Neural cell (in vitro differentiated cells): ENCODE results near the gene F2. TPM values are rescaled to one million over a fixed set of nuclear protein-coding genes. Genes with fewer than 3 reads are reported as not detected.

Source experiments
- H2AFZ ChIP-seq: fragments of 200-600, 300-800 bp; sonication (generic), shearing (Covaris generic); 2 replicates; pipeline ENCODE4 v1.6.0; 2014; ENCODE audit warnings: low read depth, mild to moderate bottlenecking, antibody characterized with exemption, low read length, moderate library complexity
- H3F3A ChIP-seq: fragments of 200-600 bp; shearing (Covaris generic); 2 replicates; pipeline ENCODE4 v1.6.1; 2016; ENCODE audit warnings: mild to moderate bottlenecking, moderate library complexity, mixed read lengths, antibody characterized with exemption, low read length; ENCODE audit not compliant: insufficient read depth, poor library complexity, severe bottlenecking
- H3K27ac ChIP-seq: fragments of 200-600, 300-800 bp; sonication (generic), shearing (Covaris generic); 2 replicates; pipeline ENCODE4 v1.5.1; 2014; ENCODE audit warnings: mild to moderate bottlenecking, low read length, moderate library complexity
- H3K27me3 ChIP-seq: fragments of 300-800, 200-600 bp; sonication (generic), shearing (Covaris generic); 2 replicates; pipeline ENCODE4 v1.6.0; 2014; ENCODE audit warnings: mild to moderate bottlenecking, low read depth, low read length, moderate library complexity; ENCODE audit not compliant: insufficient read depth
- H3K36me3 ChIP-seq: fragments of 300-800, 200-600 bp; sonication (generic), shearing (Covaris generic); 2 replicates; pipeline ENCODE4 v1.5.1; 2014; ENCODE audit warnings: mild to moderate bottlenecking, antibody characterized with exemption, low read length, moderate library complexity; ENCODE audit not compliant: insufficient read depth
- H3K4me2 ChIP-seq: fragments of 300-800, 200-600 bp; sonication (generic), shearing (Covaris generic); 2 replicates; pipeline ENCODE4 v1.6.0; 2014; ENCODE audit warnings: mild to moderate bottlenecking, low read length
- H3K4me3 ChIP-seq: fragments of 300-800, 200-600 bp; sonication (generic), shearing (Covaris generic); 2 replicates; pipeline ENCODE4 v1.5.1; 2014; ENCODE audit warnings: mild to moderate bottlenecking, low read length, moderate library complexity
- H3K79me2 ChIP-seq: fragments of 200-600 bp; shearing (Covaris generic); replicated peaks from 2 replicates; pipeline ENCODE4 v1.6.0; 2014; ENCODE audit warnings: mild to moderate bottlenecking, low read length, moderate library complexity; ENCODE audit not compliant: insufficient read depth
- H3K9ac ChIP-seq: fragments of 300-800, 200-600 bp; sonication (generic), shearing (Covaris generic); 2 replicates; pipeline ENCODE4 v1.6.1; 2016; ENCODE audit warnings: mild to moderate bottlenecking, low read length, mixed read lengths
- H3K9me2 ChIP-seq: fragments of 200-600 bp; shearing (Covaris generic); 2 replicates; pipeline ENCODE4 v1.6.1; 2016; ENCODE audit warnings: mild to moderate bottlenecking, low read length, mixed read lengths; ENCODE audit not compliant: insufficient read depth
- H3K9me3 ChIP-seq: fragments of 200-600, 300-800 bp; sonication (generic), shearing (Covaris generic); 2 replicates; pipeline ENCODE4 v1.6.1; 2016; ENCODE audit warnings: mild to moderate bottlenecking, mixed run types, low read length, moderate library complexity, mixed read lengths
- H4K20me1 ChIP-seq: fragments of 200-600 bp; shearing (Covaris generic); 2 replicates; pipeline ENCODE4 v1.6.1; 2016; ENCODE audit warnings: mild to moderate bottlenecking, mixed run types; ENCODE audit not compliant: insufficient read depth
- EP300 ChIP-seq: fragments of 450-650 bp; conservative IDR thresholded peaks from 2 replicates; pipeline ENCODE4 v1.6.1; 2014; ENCODE audit warnings: antibody characterized with exemption, mild to moderate bottlenecking, moderate library complexity; ENCODE audit not compliant: poor library complexity, severe bottlenecking
- EZH2 ChIP-seq: fragments of 200-600, 300-800 bp; shearing (Covaris generic), sonication (generic); IDR thresholded peaks from 2 replicates; pipeline ENCODE4 v1.6.1; 2014; ENCODE audit warnings: antibody characterized with exemption, low read length, borderline replicate concordance, mild to moderate bottlenecking; ENCODE audit not compliant: insufficient read depth, poor library complexity, severe bottlenecking
- MXI1 ChIP-seq: fragments of 450-650 bp; conservative IDR thresholded peaks from 2 replicates; pipeline ENCODE4 v1.6.1; 2014; ENCODE audit warnings: antibody characterized with exemption, mild to moderate bottlenecking; ENCODE audit not compliant: poor library complexity, severe bottlenecking
- POLR2AphosphoS5 ChIP-seq: IDR thresholded peaks from 2 replicates; pipeline ENCODE4 v1.6.1; 2012
- RAD21 ChIP-seq: fragments of 450-650 bp; conservative IDR thresholded peaks from 2 replicates; pipeline ENCODE4 v1.6.1; 2014; ENCODE audit warnings: antibody characterized with exemption, mild to moderate bottlenecking, moderate library complexity
- SMC3 ChIP-seq: fragments of 450-650 bp; conservative IDR thresholded peaks from 2 replicates; pipeline ENCODE4 v1.6.1; 2014; ENCODE audit warnings: antibody characterized with exemption, mild to moderate bottlenecking, moderate library complexity; ENCODE audit not compliant: poor library complexity
- TAF1 ChIP-seq: IDR thresholded peaks from 2 replicates; pipeline ENCODE4 v1.6.1; 2012; ENCODE audit warnings: low read depth
- polyA plus RNA-seq: library from polyadenylated mRNA; depleted of rRNA; stranded (reverse); fragments of >200 nt; gene quantifications from 2 replicates; pipeline ENCODE4 v1.2.3, GENCODE V29; 2014
- TF ChIP-seq, protein P1 (sequence below): fragments of 450-650 bp; IDR thresholded peaks from 2 replicates; pipeline ENCODE4 v1.5.1; 2014; ENCODE audit warnings: antibody characterized with exemption, mild to moderate bottlenecking, moderate library complexity; ENCODE audit not compliant: poor library complexity, severe bottlenecking
- TF ChIP-seq, protein P2 (sequence below): IDR thresholded peaks from 2 replicates; pipeline ENCODE4 v1.6.1; 2012; ENCODE audit warnings: borderline replicate concordance

Gene F2
- polyA plus RNA-seq, 1 donor from 2014 or later: 0.94 TPM

GRCh38 chr11:46673713-46674462 lies 45.1 kb upstream of the F2 start (continued):
- TF ChIP-seq EP300: no peak

- H4K20me1 ChIP-seq: no peaks in the 10 kb centered on the region
- H3F3A ChIP-seq: no peaks in the 10 kb centered on the region
- no peaks in the 10 kb centered on the region for H3K9me2 ChIP-seq
- no peak overlapping the region for H2AFZ ChIP-seq
- no peak overlapping the region for H3K27ac ChIP-seq
- no peaks in the 10 kb centered on the region for H3K79me2 ChIP-seq
- no peaks in the 10 kb centered on the region for H3K36me3 ChIP-seq
- H3K4me2 ChIP-seq: no peak overlapping the region
- no peak overlapping the region for H3K9ac ChIP-seq
- no peak overlapping the region for H3K4me3 ChIP-seq
- no peaks in the 10 kb centered on the region for H3K27me3 ChIP-seq
- H3K9me3 ChIP-seq: no peaks in the 10 kb centered on the region
- TF ChIP-seq EZH2 (no peak), TAF1 (no peak), POLR2AphosphoS5 (no peak), SMC3 (no peak), MXI1 (no peak), RAD21 (no peak), EP300 (no peak)
- TF ChIP-seq, protein P1, sequence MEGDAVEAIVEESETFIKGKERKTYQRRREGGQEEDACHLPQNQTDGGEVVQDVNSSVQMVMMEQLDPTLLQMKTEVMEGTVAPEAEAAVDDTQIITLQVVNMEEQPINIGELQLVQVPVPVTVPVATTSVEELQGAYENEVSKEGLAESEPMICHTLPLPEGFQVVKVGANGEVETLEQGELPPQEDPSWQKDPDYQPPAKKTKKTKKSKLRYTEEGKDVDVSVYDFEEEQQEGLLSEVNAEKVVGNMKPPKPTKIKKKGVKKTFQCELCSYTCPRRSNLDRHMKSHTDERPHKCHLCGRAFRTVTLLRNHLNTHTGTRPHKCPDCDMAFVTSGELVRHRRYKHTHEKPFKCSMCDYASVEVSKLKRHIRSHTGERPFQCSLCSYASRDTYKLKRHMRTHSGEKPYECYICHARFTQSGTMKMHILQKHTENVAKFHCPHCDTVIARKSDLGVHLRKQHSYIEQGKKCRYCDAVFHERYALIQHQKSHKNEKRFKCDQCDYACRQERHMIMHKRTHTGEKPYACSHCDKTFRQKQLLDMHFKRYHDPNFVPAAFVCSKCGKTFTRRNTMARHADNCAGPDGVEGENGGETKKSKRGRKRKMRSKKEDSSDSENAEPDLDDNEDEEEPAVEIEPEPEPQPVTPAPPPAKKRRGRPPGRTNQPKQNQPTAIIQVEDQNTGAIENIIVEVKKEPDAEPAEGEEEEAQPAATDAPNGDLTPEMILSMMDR: no peak
- TF ChIP-seq, protein P2, sequence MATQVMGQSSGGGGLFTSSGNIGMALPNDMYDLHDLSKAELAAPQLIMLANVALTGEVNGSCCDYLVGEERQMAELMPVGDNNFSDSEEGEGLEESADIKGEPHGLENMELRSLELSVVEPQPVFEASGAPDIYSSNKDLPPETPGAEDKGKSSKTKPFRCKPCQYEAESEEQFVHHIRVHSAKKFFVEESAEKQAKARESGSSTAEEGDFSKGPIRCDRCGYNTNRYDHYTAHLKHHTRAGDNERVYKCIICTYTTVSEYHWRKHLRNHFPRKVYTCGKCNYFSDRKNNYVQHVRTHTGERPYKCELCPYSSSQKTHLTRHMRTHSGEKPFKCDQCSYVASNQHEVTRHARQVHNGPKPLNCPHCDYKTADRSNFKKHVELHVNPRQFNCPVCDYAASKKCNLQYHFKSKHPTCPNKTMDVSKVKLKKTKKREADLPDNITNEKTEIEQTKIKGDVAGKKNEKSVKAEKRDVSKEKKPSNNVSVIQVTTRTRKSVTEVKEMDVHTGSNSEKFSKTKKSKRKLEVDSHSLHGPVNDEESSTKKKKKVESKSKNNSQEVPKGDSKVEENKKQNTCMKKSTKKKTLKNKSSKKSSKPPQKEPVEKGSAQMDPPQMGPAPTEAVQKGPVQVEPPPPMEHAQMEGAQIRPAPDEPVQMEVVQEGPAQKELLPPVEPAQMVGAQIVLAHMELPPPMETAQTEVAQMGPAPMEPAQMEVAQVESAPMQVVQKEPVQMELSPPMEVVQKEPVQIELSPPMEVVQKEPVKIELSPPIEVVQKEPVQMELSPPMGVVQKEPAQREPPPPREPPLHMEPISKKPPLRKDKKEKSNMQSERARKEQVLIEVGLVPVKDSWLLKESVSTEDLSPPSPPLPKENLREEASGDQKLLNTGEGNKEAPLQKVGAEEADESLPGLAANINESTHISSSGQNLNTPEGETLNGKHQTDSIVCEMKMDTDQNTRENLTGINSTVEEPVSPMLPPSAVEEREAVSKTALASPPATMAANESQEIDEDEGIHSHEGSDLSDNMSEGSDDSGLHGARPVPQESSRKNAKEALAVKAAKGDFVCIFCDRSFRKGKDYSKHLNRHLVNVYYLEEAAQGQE: no peak
These were observed 44.3 kb upstream of the F2 start for GRCh38 chr11:46674463-46675287.
